MCF 10A (cell line): Measurements from ENCODE around the gene APIP. TPM values are rescaled to one million over a fixed set of nuclear protein-coding genes. Genes with fewer than 3 reads are reported as not detected.

Experiments used
- BruUV-seq: library from RNA; stranded (reverse); fragments of 400-500 nt; replicated peaks from 2 replicates; lab custom pipeline; 2021; lab: Mats Ljungman, UMichigan
- CTCF ChIA-PET: fragments of 300-600 bp; sonication (Branson Sonifier 250); formaldehyde crosslinking; extraction: SDS; loops from one replicate; lab custom pipeline; 2021; ENCODE audit warnings: antibody characterized with exemption, inconsistent platforms; lab: Yijun Ruan, JAX
- POLR2A ChIA-PET: fragments of 300-600, 350-650 bp; sonication (Branson Sonifier 250); formaldehyde crosslinking; extraction: SDS; loops from one replicate; lab custom pipeline; 2020; ENCODE audit warnings: antibody characterized with exemption, inconsistent platforms; lab: Yijun Ruan, JAX
- DNase-seq: peaks from one replicate; pipeline ENCODE4 v3.0.0-alpha.2; 2018; ENCODE audit not compliant: unreplicated experiment
- H3K27ac Mint-ChIP-seq: one replicate; pipeline ENCODE4 v1.8.0; 2022; ENCODE audit warnings: mild to moderate bottlenecking, low read depth, mixed read lengths; ENCODE audit not compliant: unreplicated experiment
- H3K27me3 Mint-ChIP-seq: one replicate; pipeline ENCODE4 v1.8.0; 2022; ENCODE audit warnings: mixed read lengths; ENCODE audit not compliant: insufficient read depth, unreplicated experiment
- H3K36me3 Mint-ChIP-seq: one replicate; pipeline ENCODE4 v1.8.0; 2022; ENCODE audit warnings: mild to moderate bottlenecking, moderate library complexity, mixed read lengths; ENCODE audit not compliant: insufficient read depth, unreplicated experiment
- H3K4me1 Mint-ChIP-seq: one replicate; pipeline ENCODE4 v1.8.0; 2022; ENCODE audit warnings: mixed read lengths; ENCODE audit not compliant: insufficient read depth, unreplicated experiment
- H3K4me3 Mint-ChIP-seq: one replicate; pipeline ENCODE4 v1.8.0; 2022; ENCODE audit warnings: mild to moderate bottlenecking, moderate library complexity, mixed read lengths; ENCODE audit not compliant: unreplicated experiment
- H3K9me3 Mint-ChIP-seq: one replicate; pipeline ENCODE4 v1.8.0; 2022; ENCODE audit warnings: mixed read lengths; ENCODE audit not compliant: unreplicated experiment
- intact Hi-C: fragments of 100-400 bp; cut with micrococcal nuclease; formaldehyde crosslinking; loops from 2 replicates; pipeline ENCODE4 v1.14.1; 2022
- total RNA-seq: library from RNA; stranded (reverse); gene quantifications from 2 replicates; pipeline ENCODE4 v1.2.3, GENCODE V29; 2022
- TF ChIP-seq, protein P1 (sequence below): fragments of 200-600 bp; IDR thresholded peaks from one replicate; pipeline ENCODE4 v1.8.0; 2022; ENCODE audit warnings: antibody characterized with exemption, mild to moderate bottlenecking; ENCODE audit not compliant: unreplicated experiment

The APIP gene
- total RNA-seq, 1 experiment from 2014 or later, result 36.9 TPM

DNA sequence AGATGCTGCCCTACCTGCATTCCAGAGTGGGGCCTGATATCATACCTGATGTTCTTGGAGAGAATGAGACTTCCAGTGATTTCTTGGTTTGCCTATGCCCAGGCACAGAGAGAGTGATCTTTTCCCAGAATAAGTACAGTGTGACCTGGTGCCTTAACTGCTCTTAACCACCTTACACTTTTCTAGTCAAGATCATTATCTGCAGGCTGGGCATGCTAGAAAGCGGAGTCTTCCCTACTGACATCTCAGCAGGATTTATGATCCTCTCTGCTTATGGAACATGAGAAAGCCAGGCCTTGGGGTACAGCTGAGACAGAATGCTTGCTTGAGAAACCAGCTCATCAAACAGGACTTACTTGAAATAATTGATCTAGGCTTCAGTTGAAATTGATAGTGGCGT lies 53.1 kb downstream of the APIP start:
- POLR2A ChIA-PET, result no interaction called here
- Mint-ChIP-seq H3K9me3 (no peaks in the 10 kb centered on the region), H3K36me3 (no peaks in the 10 kb centered on the region)

DNA sequence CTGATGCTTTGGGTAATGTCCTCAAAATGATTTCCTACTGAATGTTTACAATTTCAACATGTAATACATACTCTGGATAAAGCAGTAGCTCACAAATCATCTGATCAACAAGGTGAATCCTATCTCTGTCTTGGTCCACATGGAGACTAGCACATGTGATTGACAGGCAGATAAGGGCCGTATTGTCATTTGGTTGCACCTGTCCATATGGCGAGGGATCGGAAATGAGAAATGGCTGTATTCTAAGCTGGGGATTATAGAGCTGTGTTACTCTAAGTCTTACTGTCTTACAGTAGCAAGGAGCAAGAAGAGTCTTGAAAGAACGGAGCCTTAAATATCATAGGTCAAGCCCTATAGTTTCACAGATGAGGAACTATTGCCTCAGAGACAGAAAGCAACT lies 55.7 kb downstream of the APIP start:
- H3K36me3 Mint-ChIP-seq, result no peaks in the 10 kb centered on the region
- no peak overlapping the region for H3K4me3 Mint-ChIP-seq
- TF ChIP-seq, protein P1, sequence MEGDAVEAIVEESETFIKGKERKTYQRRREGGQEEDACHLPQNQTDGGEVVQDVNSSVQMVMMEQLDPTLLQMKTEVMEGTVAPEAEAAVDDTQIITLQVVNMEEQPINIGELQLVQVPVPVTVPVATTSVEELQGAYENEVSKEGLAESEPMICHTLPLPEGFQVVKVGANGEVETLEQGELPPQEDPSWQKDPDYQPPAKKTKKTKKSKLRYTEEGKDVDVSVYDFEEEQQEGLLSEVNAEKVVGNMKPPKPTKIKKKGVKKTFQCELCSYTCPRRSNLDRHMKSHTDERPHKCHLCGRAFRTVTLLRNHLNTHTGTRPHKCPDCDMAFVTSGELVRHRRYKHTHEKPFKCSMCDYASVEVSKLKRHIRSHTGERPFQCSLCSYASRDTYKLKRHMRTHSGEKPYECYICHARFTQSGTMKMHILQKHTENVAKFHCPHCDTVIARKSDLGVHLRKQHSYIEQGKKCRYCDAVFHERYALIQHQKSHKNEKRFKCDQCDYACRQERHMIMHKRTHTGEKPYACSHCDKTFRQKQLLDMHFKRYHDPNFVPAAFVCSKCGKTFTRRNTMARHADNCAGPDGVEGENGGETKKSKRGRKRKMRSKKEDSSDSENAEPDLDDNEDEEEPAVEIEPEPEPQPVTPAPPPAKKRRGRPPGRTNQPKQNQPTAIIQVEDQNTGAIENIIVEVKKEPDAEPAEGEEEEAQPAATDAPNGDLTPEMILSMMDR, result no peak
- ChIA-PET CTCF (interaction anchor here (0.6 to 1.9 kb wide), 5 partner anchors 50 to 290 kb away, joined by 3 to 4 read pairs (median 3); no protein-coding TSS in a partner anchor), POLR2A (interaction anchor here (1.1 to 2.9 kb wide), 4 partner anchors 9 to 110 kb away, joined by 3 to 7 read pairs (median 3); no protein-coding TSS in a partner anchor)
- H3K27ac Mint-ChIP-seq, result no peak overlapping the region
- DNase-seq, result no peak
- H3K27me3 Mint-ChIP-seq, result no peaks in the 10 kb centered on the region
- peaks cover 17% of the 10 kb centered on the region for H3K4me1 Mint-ChIP-seq
- no peaks in the 10 kb centered on the region for H3K9me3 Mint-ChIP-seq
- intact Hi-C loops, result no loop called here
- BruUV-seq, result no TSS peak

More for the DNA sequence above, 53.1 kb downstream of the APIP start:
- Mint-ChIP-seq H3K4me1 (peaks cover 22% of the 10 kb centered on the region), H3K27ac (no peak overlapping the region), H3K27me3 (no peaks in the 10 kb centered on the region), H3K4me3 (no peak overlapping the region)
- TF ChIP-seq, protein P1, result no peak
- intact Hi-C loops, result no loop called here
- no TSS peak for BruUV-seq
- no peak for DNase-seq
- CTCF ChIA-PET, result no interaction called here

DNA sequence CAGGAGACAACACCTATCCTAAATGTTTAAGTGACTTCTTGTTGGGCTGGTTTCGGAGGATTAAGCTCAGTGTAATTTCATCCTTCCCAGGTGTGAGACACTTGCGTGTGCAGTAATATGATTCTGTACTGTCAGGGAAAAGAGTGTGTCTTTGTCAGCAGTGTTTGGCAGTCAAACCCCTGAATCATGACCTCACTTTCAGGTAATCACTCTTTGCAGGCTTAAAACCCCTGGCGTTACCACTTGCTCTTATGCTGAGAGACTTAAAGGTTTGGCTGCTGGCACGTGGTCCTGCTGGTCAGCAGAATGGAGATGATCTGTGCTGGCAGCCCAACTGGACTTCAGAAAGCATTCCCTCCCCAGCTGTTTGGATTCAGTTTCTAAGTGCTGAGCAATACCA lies 56.1 kb downstream of the APIP start:
- TF ChIP-seq, protein P1, result no peak
- intact Hi-C loops, result no loop called here
- peak; percentile 12 for DNase-seq
- no peaks in the 10 kb centered on the region for H3K36me3 Mint-ChIP-seq
- H3K27me3 Mint-ChIP-seq, result no peaks in the 10 kb centered on the region
- no peak overlapping the region for H3K27ac Mint-ChIP-seq
- no peaks in the 10 kb centered on the region for H3K9me3 Mint-ChIP-seq
- CTCF ChIA-PET, result interaction anchor here (0.5 to 1.9 kb wide), 5 partner anchors 9 to 289 kb away, joined by 3 to 4 read pairs (median 3); no protein-coding TSS in a partner anchor
- no peak overlapping the region for H3K4me3 Mint-ChIP-seq
- H3K4me1 Mint-ChIP-seq, result peaks cover 12% of the 10 kb centered on the region
- POLR2A ChIA-PET, result interaction anchor here (1.1 to 2.9 kb wide), 4 partner anchors 9 to 110 kb away, joined by 3 to 7 read pairs (median 3); no protein-coding TSS in a partner anchor
- BruUV-seq, result no TSS peak

DNA sequence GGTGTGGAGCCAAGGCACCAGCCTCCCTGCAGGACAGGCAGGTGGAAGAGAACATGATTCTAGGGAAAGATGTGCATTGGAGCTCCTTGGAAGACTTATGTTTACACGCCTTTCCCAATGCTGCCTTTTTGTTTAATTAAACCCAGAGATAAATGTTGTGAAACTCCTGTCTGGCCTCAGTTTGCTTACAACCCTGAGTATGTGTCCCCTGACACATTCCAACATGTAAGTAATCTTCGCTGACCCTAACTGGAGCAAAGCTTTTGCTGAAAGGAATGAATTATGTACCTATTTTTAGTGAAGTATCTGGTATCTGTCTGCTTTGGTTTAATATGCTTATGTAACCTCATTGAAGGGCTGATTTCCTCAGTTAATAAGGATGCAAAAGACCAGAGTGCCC lies 56.7 kb downstream of the APIP start:
- H3K4me3 Mint-ChIP-seq, result no peak overlapping the region
- DNase-seq, result no peak

More for the DNA sequence above, 56.7 kb downstream of the APIP start:
- Mint-ChIP-seq H3K36me3 (no peaks in the 10 kb centered on the region), H3K4me1 (peaks cover 16% of the 10 kb centered on the region), H3K27me3 (no peaks in the 10 kb centered on the region), H3K27ac (no peak overlapping the region), H3K9me3 (no peaks in the 10 kb centered on the region)
- CTCF ChIA-PET, result interaction anchor here (0.5 kb wide), 1 partner anchor 10 kb away, joined by 3 read pairs; no protein-coding TSS in a partner anchor
- POLR2A ChIA-PET, result interaction anchor here (0.9 to 2.9 kb wide), 4 partner anchors 8 to 109 kb away, joined by 3 to 7 read pairs (median 3); no protein-coding TSS in a partner anchor
- intact Hi-C loops, result no loop called here
- BruUV-seq, result no TSS peak
- TF ChIP-seq, protein P1, result no peak
